DMS 273 (cell line): ENCODE measurements around the gene SAE1.

Experiments
- DNase-seq: peaks from one replicate; lab custom pipeline; 2025; ENCODE audit not compliant: unreplicated experiment; lab: John Stamatoyannopoulos, UW

SAE1 gene

DNA sequence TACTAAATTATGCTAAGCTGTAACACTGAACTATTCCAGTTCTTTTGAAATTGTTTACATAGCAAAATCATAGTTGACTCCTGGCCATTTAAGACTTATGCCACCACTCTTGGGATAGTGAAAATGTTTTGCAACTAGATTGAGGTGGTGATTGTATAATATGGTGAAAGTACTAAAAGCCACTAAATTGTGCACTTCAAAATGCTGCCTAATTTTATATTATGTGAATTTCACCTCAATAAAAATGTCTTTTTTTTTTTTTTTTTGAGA, 5.0 kb upstream of the SAE1 start:
- DNase-seq: no peak

DNA sequence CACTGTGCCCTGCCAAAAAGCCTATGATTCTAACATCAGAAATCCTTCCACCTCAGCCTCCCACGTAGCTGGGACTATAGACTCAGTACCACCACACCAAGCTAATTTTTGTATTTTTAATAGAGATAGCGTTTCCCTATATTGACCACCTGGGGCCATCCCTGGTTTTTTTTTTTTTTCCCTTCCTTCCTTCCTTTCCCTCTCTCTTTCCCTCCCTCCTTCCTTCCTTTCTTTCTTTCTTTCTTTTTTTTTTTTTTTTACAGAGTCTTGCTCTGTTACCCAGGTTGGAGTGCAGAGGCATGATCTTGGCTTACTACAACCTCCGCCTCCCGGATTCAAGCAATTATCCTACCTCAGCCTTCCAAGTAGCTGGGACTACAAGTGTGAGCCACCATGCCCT, 1.1 kb upstream of the SAE1 start:
- no peak for DNase-seq

- DNase-seq: no peak
These were observed 481 bp upstream of the SAE1 start for GRCh38 chr19:47130120-47130588.

- no peak for DNase-seq
These were observed 1.7 kb downstream of the SAE1 start for GRCh38 chr19:47132194-47132852.

GRCh38 chr19:47133021-47133471, 2.4 kb downstream of the SAE1 start:
- DNase-seq: no peak

DNA sequence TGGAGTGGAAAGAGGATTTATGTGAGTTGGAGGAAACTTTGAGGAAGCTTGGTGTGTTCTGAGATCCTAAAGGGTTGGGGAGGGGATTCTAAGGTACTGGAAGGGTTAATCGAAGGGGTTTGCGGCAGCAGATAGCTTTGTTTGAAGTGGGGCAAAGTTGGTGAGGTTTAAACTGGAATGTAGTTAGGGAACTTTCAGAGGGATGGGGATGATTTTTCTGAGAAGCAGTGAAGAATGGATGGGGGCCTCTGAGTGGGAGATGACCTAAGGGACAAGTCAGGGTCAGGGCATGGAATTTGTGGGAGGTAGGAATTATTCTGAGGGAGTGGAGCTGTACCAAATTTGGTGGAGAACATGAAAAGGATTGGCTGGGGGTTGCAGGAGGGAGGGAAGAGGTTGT, 3.9 kb downstream of the SAE1 start:
- DNase-seq: no peak

- no peak for DNase-seq
These were observed 4.5 kb downstream of the SAE1 start for GRCh38 chr19:47135156-47135555.

DNA sequence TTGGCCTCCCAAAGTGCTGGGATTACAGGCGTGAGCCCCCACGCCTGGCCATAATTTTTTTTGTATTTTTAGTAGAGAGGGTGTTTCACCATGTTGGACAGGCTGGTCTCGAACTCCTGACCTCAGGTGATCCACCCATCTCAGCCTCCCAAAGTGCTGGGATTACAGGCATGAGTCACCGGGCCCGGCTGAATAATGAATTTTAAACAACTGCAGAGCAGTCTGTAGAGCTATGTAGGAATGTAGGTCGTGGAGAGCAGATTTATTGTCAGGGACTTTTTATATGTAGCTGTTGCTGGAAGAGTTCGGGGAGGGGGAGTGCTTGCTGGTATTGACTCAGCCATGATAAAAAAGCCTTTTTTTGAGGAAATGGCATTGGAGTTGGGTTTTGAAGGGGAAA, 10.6 kb downstream of the SAE1 start:
- peak; percentile 19 for DNase-seq

GRCh38 chr19:47141695-47142094, 11.1 kb downstream of the SAE1 start:
- DNase-seq: no peak

DNA sequence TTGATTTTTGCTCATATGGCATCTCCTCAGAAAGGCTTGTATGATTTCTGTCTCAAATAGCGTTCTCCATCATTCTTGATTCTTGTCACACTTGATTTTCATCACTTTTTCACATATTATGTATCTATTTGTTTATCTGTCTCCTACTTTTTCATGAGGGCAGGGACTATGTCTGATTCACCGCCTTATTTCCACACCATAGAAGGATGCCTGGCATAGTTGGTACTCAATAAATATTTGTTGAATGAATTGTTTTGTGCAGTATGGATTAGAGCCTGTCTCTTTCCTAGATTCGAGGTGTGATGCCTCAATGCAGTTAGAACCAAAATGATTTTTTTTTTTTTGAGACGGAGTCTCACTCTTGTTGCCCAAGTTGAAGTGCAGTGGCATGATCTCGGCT, 12.1 kb downstream of the SAE1 start:
- DNase-seq: no peak

DNA sequence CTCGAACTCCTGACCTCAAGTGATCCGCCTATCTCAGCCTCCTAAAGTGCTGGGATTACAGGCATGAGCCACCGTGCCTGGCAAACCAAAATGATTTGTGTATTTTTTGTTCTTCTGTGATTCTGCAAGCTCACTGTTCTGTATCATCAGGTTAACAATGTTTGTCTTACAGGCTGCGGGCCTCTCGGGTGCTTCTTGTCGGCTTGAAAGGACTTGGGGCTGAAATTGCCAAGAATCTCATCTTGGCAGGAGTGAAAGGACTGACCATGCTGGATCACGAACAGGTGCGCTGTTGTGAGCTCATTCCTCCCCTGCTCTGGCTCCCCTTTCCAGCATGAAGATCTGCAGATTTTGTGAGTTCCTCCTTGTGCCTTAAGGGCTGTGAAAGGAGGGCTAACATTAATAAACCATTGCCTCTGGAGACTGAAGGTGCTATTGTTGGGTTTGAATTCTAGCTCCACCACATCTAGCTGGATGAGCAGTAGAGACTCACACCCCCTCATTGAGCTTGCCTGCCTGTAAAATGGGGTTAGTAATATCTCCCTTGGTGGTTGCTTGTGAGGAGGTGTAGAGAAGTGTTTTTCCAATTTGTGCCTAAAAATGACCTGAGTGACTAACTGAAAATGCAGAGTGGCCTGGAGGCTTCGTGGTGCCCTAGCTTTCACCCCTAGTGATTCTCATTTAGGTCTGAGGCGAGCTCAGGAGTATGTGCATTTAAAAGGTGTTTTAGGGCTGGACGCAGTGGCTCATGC, 12.9 kb downstream of the SAE1 start:
- DNase-seq: no peak

GRCh38 chr19:47144630-47145029, 14.0 kb downstream of the SAE1 start:
- DNase-seq: no peak

DNA sequence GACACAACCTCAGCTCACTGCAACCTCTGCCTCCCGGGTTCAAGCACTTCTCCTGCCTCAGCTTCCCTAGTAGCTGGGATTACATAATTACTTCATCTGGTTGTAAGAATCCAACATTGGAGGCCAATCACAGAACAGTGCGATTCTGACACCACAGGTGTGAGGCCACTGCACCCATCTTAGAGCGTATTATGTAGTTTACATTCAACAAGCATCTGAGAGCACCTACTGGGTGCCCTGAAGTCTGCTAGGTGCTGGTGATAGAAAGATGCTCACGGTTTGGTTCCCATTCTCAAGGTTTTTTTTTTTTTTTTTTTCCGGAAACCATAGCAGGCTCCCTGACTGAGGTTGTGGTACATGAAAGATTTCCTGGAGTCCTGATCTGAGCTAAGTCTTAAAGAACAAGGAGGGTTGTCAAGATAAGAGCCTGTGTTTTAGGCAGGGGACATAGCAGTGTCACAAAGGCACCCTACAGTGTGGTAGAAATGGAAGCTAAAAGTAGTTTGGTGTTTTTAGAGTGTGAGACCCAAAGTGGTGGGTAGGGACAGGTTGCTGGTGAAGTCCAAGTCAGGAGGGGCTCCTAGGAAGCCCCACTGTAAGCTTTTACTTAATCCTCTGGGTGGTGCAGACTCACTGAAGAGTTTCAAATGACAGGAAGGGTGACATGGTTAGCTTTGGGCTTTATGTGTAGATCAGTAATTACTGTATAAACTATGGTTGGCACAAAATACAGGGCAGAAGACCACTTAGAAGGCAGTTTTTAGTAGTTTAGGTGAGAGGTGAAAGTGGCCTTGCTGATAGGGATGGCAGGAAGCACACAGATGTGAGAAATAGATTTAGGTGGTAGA, 15.2 kb downstream of the SAE1 start:
- DNase-seq: no peak

DNA sequence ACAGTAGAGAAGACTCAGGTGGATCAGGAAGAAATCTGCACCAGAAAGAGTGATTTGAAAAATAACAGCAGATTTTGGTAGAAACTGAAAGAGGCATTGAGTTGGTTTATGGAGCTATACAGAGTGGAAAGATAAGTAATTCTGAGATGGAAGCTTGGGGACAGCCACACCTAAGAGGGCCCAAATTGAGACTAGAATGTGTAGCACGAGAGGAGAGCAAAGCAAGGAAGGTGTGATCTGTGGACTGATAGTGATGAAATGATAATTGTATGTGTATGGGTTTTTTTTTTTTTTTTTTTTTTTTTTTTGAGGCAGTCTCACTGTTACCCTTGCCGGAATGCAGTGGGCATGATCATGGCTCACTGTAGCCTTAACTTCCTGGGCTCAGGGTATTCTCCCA, 16.3 kb downstream of the SAE1 start:
- DNase-seq: no peak

- DNase-seq: no peak
These were observed 21.0 kb downstream of the SAE1 start for GRCh38 chr19:47151627-47152026.

DNA sequence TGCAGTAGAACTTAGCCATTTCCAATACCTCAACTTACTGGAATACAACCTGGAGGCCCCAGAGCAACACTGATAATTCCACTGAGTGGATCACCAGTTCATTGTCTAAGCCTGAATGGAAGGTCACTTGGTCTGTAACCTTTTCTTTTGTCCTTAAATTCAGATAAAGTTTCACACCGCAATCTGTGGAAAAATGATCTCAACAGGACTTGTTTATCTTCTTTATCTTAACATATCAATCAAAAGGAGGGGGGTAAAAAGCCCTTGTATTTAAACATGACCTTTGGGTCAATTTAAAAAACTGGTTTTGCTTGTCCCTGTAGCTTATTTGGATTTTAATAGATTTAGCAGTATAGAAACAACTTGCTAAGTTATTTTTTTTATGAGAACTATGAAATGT, 21.6 kb downstream of the SAE1 start:
- no peak for DNase-seq

- no peak for DNase-seq
These were observed 22.0 kb downstream of the SAE1 start for GRCh38 chr19:47152632-47153031.

GRCh38 chr19:47153266-47153665, 22.6 kb downstream of the SAE1 start:
- no peak for DNase-seq

GRCh38 chr19:47155148-47155547, 24.5 kb downstream of the SAE1 start:
- no peak for DNase-seq

DNA sequence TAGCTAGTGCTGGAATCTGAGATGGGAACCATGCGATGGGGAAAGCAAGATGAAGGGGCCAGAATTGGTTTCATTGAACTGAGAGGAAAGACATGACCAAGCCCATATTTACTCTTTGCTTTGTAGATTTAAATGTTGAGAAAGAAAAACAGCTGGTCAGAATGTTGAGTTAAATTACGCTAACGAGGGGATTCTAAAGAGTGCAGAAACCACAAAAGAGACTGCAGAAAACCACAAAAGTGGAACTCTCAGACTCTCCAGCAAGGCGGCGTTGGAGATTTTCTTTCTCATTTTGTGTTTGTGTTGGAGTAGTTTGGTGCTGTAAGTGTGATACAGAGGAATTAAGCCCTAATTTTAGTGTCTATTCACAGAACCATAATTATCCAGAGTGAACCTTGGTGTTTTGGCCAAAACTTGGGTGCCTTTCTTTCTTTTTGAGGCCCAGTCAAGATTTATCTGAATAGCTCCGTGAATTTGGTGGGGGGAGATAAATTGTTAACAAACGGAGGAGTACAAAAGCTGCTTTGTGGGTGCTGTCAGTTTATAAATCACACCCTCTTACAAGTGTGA, 26.3 kb downstream of the SAE1 start:
- no peak for DNase-seq

GRCh38 chr19:47157431-47158321, 27.0 kb downstream of the SAE1 start:
- no peak for DNase-seq
